GM13976 (cell line): ENCODE results near the gene SLC25A45.

ENCODE experiments used
- DNase-seq: peaks from one replicate; pipeline ENCODE4 v3.0.0; 2012; ENCODE audit warnings: low spot score
- CTCF ChIP-seq: IDR thresholded peaks from 2 replicates; pipeline ENCODE4 v1.5.1; 2012; ENCODE audit warnings: borderline replicate concordance, mild to moderate bottlenecking; ENCODE audit not compliant: insufficient read depth; ENCODE audit errors: extremely low read depth, missing control alignments, control extremely low read depth
- in situ Hi-C: fragments of 300-500 bp; cut with MboI; formaldehyde crosslinking; loops from one replicate; pipeline ENCODE4 v1.12.0; 2022; ENCODE audit warnings: low sequenced_read_pairs, mixed read lengths, inconsistent platforms; ENCODE audit not compliant: unreplicated experiment

The SLC25A45 gene

GRCh38 chr11:65396769-65397745, 14.6 kb upstream of the SLC25A45 start:
- in situ Hi-C loops, result no loop called here
- DNase-seq, result no peak
- TF ChIP-seq CTCF, result no peak

GRCh38 chr11:65395961-65396530, 13.6 kb upstream of the SLC25A45 start:
- in situ Hi-C loops, result no loop called here
- no peak for TF ChIP-seq CTCF

GRCh38 chr11:65394125-65394536, 11.7 kb upstream of the SLC25A45 start:
- no peak for DNase-seq
- in situ Hi-C loops, result no loop called here
- TF ChIP-seq CTCF, result no peak

More at GRCh38 chr11:65395961-65396530, 13.6 kb upstream of the SLC25A45 start:
- no peak for DNase-seq

- peak; percentile 27 for DNase-seq
- in situ Hi-C loops, result no loop called here
- TF ChIP-seq CTCF, result no peak
These were observed 11.2 kb upstream of the SLC25A45 start for GRCh38 chr11:65393513-65394079.

GRCh38 chr11:65392899-65393298, 10.5 kb upstream of the SLC25A45 start:
- DNase-seq, result no peak
- TF ChIP-seq CTCF, result no peak
- in situ Hi-C loops, result no loop called here

- TF ChIP-seq CTCF, result no peak
- in situ Hi-C loops, result no loop called here
- peak; percentile 21 for DNase-seq
These were observed 9.9 kb upstream of the SLC25A45 start for GRCh38 chr11:65392186-65392829.
